H1 (cell line): ENCODE data around the gene ITSN1. TPM values are rescaled to one million over a fixed set of nuclear protein-coding genes. Genes with fewer than 3 reads are reported as not detected.

ENCODE experiments used
- CTCF ChIA-PET: fragments of 300-600 bp; sonication (Branson Sonifier 250); formaldehyde crosslinking; loops from one replicate; lab custom pipeline; 2021; ENCODE audit not compliant: partially characterized antibody; lab: Charles Lee
- POLR2A ChIA-PET: fragments of 300-600 bp; sonication (Branson Sonifier 250); formaldehyde crosslinking; loops from one replicate; lab custom pipeline; 2021; ENCODE audit warnings: inconsistent platforms; ENCODE audit not compliant: partially characterized antibody; lab: Charles Lee
- DNase-seq, 2 experiments: peaks; one replicate each; pipeline versions ENCODE4 v3.0.0 to v3.0.0-alpha.2; 2010 to 2022; ENCODE audit warnings: low spot score in 2 of 2, low read depth in 1 of 2, mixed read lengths in 1 of 2
- FAIRE-seq: peaks from 2 replicates; lab custom pipeline; 2011; peaks lifted over from hg19 to GRCh38; lab: Jason Lieb, UNC
- H2AFZ ChIP-seq: 2 replicates; pipeline ENCODE4 v1.8.1; 2012; ENCODE audit warnings: low read length, inconsistent platforms
- H2AK5ac ChIP-seq: 2 replicates; pipeline ENCODE4 v1.6.1; 2013; ENCODE audit warnings: low read depth, low read length
- H2BK120ac ChIP-seq: replicated peaks from 2 replicates; pipeline ENCODE3; 2013; ENCODE audit warnings: low read depth, low read length, inconsistent platforms
- H2BK12ac ChIP-seq: 2 replicates; pipeline ENCODE4 v1.6.1; 2013; ENCODE audit warnings: low read depth, low read length
- H2BK15ac ChIP-seq: 2 replicates; pipeline ENCODE4 v1.6.1; 2013; ENCODE audit warnings: low read length
- H2BK20ac ChIP-seq: 2 replicates; pipeline ENCODE4 v1.6.1; 2013; ENCODE audit warnings: low read length
- H2BK5ac ChIP-seq: 2 replicates; pipeline ENCODE4 v1.6.1; 2013; ENCODE audit warnings: low read depth, low read length
- H3K14ac ChIP-seq: 2 replicates; pipeline ENCODE4 v1.6.1; 2013; ENCODE audit warnings: inconsistent platforms; ENCODE audit not compliant: insufficient read length
- H3K18ac ChIP-seq: 2 replicates; pipeline ENCODE4 v1.6.1; 2013; ENCODE audit warnings: low read length; ENCODE audit errors: extremely low read depth
- H3K23ac ChIP-seq: 2 replicates; pipeline ENCODE4 v1.6.1; 2013; ENCODE audit warnings: inconsistent platforms; ENCODE audit not compliant: insufficient read length
- H3K23me2 ChIP-seq: 2 replicates; pipeline ENCODE4 v1.6.1; 2013; ENCODE audit warnings: low read depth, low read length
- H3K27ac ChIP-seq: 2 replicates; pipeline ENCODE4 v1.6.1; 2011; ENCODE audit warnings: low read depth, low read length, inconsistent platforms
- H3K27me3 ChIP-seq, 4 experiments: replicated peaks in 1 of 4; 1 replicate in 1 of 4; 2 replicates in 3 of 4; pipeline versions ENCODE4 v1.6.1 to v1.8.1; 2011 to 2013; ENCODE audit warnings: low read length in 3 of 4, mild to moderate bottlenecking in 3 of 4, inconsistent platforms in 2 of 4, mixed read lengths in 2 of 4, moderate library complexity in 1 of 4; ENCODE audit not compliant: control insufficient read depth in 3 of 4, insufficient read depth in 3 of 4; ENCODE audit errors: extremely low read depth in 1 of 4
- H3K36me3 ChIP-seq, 4 experiments: 2 replicates each; pipeline versions ENCODE4 v1.6.1 to v1.8.1; 2011 to 2013; ENCODE audit warnings: mild to moderate bottlenecking in 4 of 4, low read length in 3 of 4, moderate library complexity in 2 of 4, control low read depth in 1 of 4, inconsistent platforms in 1 of 4; ENCODE audit not compliant: insufficient read depth in 4 of 4, control insufficient read depth in 2 of 4
- H3K4ac ChIP-seq: replicated peaks from 2 replicates; pipeline ENCODE3; 2013; ENCODE audit warnings: low read length, low read depth, mixed read lengths, inconsistent platforms; ENCODE audit not compliant: insufficient read length
- H3K4me1 ChIP-seq, 4 experiments: replicated peaks in 1 of 4; 1 replicate in 1 of 4; 2 replicates in 3 of 4; pipeline versions ENCODE4 v1.6.1 to v1.8.1; 2011 to 2013; ENCODE audit warnings: low read length in 3 of 4, inconsistent platforms in 2 of 4, mixed read lengths in 1 of 4; ENCODE audit not compliant: insufficient read depth in 4 of 4, control insufficient read depth in 3 of 4
- H3K4me2 ChIP-seq, 2 experiments: 2 replicates each; pipeline versions ENCODE4 v1.6.1 to v1.8.1; 2011 to 2013; ENCODE audit warnings: low read depth in 2 of 2, low read length in 2 of 2, control low read depth in 1 of 2, inconsistent platforms in 1 of 2, mild to moderate bottlenecking in 1 of 2; ENCODE audit not compliant: insufficient read depth in 1 of 2
- H3K4me3 ChIP-seq, 4 experiments: fragments of 200-600, 300-600 bp in 1 of 4; sonication (generic), shearing (Covaris generic), sonication (Bioruptor Twin) in 1 of 4; 2 replicates each; pipeline versions ENCODE4 v1.5.1 to v1.8.1; 2011 to 2016; ENCODE audit warnings: low read length in 4 of 4, low read depth in 3 of 4, control low read depth in 2 of 4, inconsistent platforms in 2 of 4, mild to moderate bottlenecking in 2 of 4, mixed read lengths in 1 of 4, moderate library complexity in 1 of 4; ENCODE audit not compliant: insufficient read depth in 2 of 4; ENCODE audit errors: extremely low read depth in 1 of 4
- H3K56ac ChIP-seq: replicated peaks from 2 replicates; pipeline ENCODE3; 2013; ENCODE audit warnings: low read depth, mild to moderate bottlenecking, mixed read lengths, low read length, inconsistent platforms; ENCODE audit not compliant: insufficient read length
- H3K79me1 ChIP-seq: 2 replicates; pipeline ENCODE4 v1.6.1; 2013; ENCODE audit warnings: low read depth, low read length, control low read depth
- H3K79me2 ChIP-seq, 2 experiments: 2 replicates each; pipeline versions ENCODE4 v1.6.1 to v1.8.1; 2012 to 2013; ENCODE audit warnings: low read length in 2 of 2, mild to moderate bottlenecking in 2 of 2, inconsistent platforms in 1 of 2; ENCODE audit not compliant: insufficient read depth in 2 of 2, control insufficient read depth in 1 of 2
- H3K9ac ChIP-seq, 4 experiments: replicated peaks in 1 of 4; 1 replicate in 1 of 4; 2 replicates in 3 of 4; pipeline versions ENCODE4 v1.6.1 to v1.8.1; 2011 to 2013; ENCODE audit warnings: low read depth in 3 of 4, low read length in 3 of 4, control low read depth in 2 of 4, mild to moderate bottlenecking in 2 of 4, moderate library complexity in 2 of 4, inconsistent platforms in 1 of 4; ENCODE audit errors: extremely low read depth in 1 of 4
- H3K9me3 ChIP-seq, 2 experiments: 2 replicates each; pipeline versions ENCODE4 v1.6.1 to v1.8.1; 2012 to 2013; ENCODE audit warnings: mild to moderate bottlenecking in 2 of 2, moderate library complexity in 2 of 2, control low read depth in 1 of 2, inconsistent platforms in 1 of 2, low read depth in 1 of 2, low read length in 1 of 2, mixed read lengths in 1 of 2; ENCODE audit not compliant: insufficient read depth in 2 of 2
- H4K20me1 ChIP-seq, 2 experiments: replicated peaks in 1 of 2; 2 replicates each; pipeline versions ENCODE3 to v1.8.1; 2011 to 2013; ENCODE audit warnings: inconsistent platforms in 2 of 2, low read length in 2 of 2, mild to moderate bottlenecking in 1 of 2; ENCODE audit not compliant: insufficient read depth in 2 of 2, control insufficient read depth in 1 of 2
- H4K5ac ChIP-seq: 2 replicates; pipeline ENCODE4 v1.6.1; 2013; ENCODE audit warnings: low read length, low read depth, mixed read lengths, inconsistent platforms; ENCODE audit not compliant: insufficient read length
- H4K8ac ChIP-seq: 2 replicates; pipeline ENCODE4 v1.8.0; 2013; ENCODE audit warnings: mild to moderate bottlenecking, moderate library complexity, low read length, inconsistent platforms; ENCODE audit not compliant: insufficient read depth; ENCODE audit errors: extremely low read depth
- H4K91ac ChIP-seq: replicated peaks from 2 replicates; pipeline ENCODE3; 2013; ENCODE audit warnings: low read length, mixed read lengths, inconsistent platforms; ENCODE audit not compliant: insufficient read length
- ASH2L ChIP-seq: fragments of 200-600, 300-600 bp; sonication (generic); IDR thresholded peaks from one replicate; pipeline ENCODE4 v1.7.1; 2017; ENCODE audit warnings: low read length
- E2F6 ChIP-seq: IDR thresholded peaks from 2 replicates; pipeline ENCODE4 v1.6.1; 2012; ENCODE audit warnings: inconsistent platforms
- HDAC6 ChIP-seq: IDR thresholded peaks from one replicate; pipeline ENCODE4 v1.7.1; 2012; ENCODE audit warnings: low read depth, mild to moderate bottlenecking, inconsistent platforms, low read length, moderate library complexity
- KDM5A ChIP-seq: fragments of 200-600 bp; IDR thresholded peaks from 2 replicates; pipeline ENCODE4 v1.7.1; 2012; ENCODE audit warnings: mild to moderate bottlenecking, low read length, inconsistent platforms, mixed read lengths
- PHF8 ChIP-seq: fragments of 200-600 bp; sonication (generic); conservative IDR thresholded peaks from 2 replicates; pipeline ENCODE4 v1.7.1; 2012; ENCODE audit warnings: low read depth, mild to moderate bottlenecking, inconsistent platforms, low read length, moderate library complexity
- SAP30 ChIP-seq: fragments of 300-600 bp; sonication (generic); IDR thresholded peaks from 2 replicates; pipeline ENCODE4 v1.7.1; 2012; ENCODE audit warnings: low read length, moderate library complexity, mild to moderate bottlenecking, inconsistent platforms; ENCODE audit not compliant: insufficient read depth, insufficient replicate concordance
- TBP ChIP-seq: IDR thresholded peaks from 2 replicates; pipeline ENCODE4 v1.6.1; 2011; ENCODE audit warnings: low read depth, low read length, improper control_type of control experiment
- WGBS, 2 experiments: shearing (Covaris generic) in 1 of 2; methylation state at CpG; one replicate each; pipeline versions ENCODE4 v1.1.6 to v1.1.7; 2013 to 2015; ENCODE audit warnings: low lambda C conversion rate in 2 of 2, mixed read lengths in 2 of 2, inconsistent platforms in 1 of 2, low coverage in 1 of 2, missing lambda C conversion rate in 1 of 2; ENCODE audit not compliant: insufficient replicate concordance in 2 of 2, insufficient coverage in 1 of 2, insufficient read length in 1 of 2; ENCODE audit errors: extremely low coverage in 1 of 2, missing lambda C conversion rate in 1 of 2; 5-methylcytosine and 5-hydroxymethylcytosine counted together
- polyA plus RNA-seq, 7 experiments: library from polyadenylated mRNA; depleted of rRNA in 3 of 7; stranded (reverse) in 5 of 7; unstranded in 2 of 7; fragments of >200 nt in 5 of 7; fragments of 200-250 nt in 2 of 7; gene quantifications; 1 replicate in 5 of 7; 2 replicates in 1 of 7; 4 replicates in 1 of 7; pipeline versions ENCODE4 v1.2.1 to v1.2.3, GENCODE V29; 2011 to 2013; ENCODE audit warnings: missing spikeins in 2 of 7, mixed read lengths in 2 of 7
- total RNA-seq: library from RNA; stranded (reverse); fragmentation: NEBNext Ultra II Directional; extraction: Animal tissue kit (Norgen Biotek cat#: 25700); gene quantifications from 2 replicates; pipeline ENCODE4 v1.2.1, GENCODE V29; 2021

The ITSN1 gene
- total and polyA plus RNA-seq, 2 of the 8 experiments (the other 6 are each of a cell fraction or from before 2014, with no cell fraction given): 60.8 to 78.1 TPM

- Histone ChIP-seq H4K5ac (no peak overlapping the region), H4K8ac (no peak overlapping the region), H3K18ac (no peak overlapping the region), H3K36me3 (no peaks in the 10 kb centered on the region), H2AK5ac (no peak overlapping the region), H2BK20ac (no peak overlapping the region), H3K27ac (no peak overlapping the region), H4K20me1 (no peaks in the 10 kb centered on the region), H3K79me2 (no peaks in the 10 kb centered on the region), H2BK15ac (no peak overlapping the region), H2BK5ac (no peak overlapping the region), H2BK12ac (no peak overlapping the region), H2BK120ac (no peak overlapping the region), H3K4me1 (peaks cover 0 to 6% (median 4%) of the 10 kb centered on the region in 4 experiments; a peak in 2 of 7 replicates), H2AFZ (no peak overlapping the region), H3K9me3 (no peaks in the 10 kb centered on the region), H3K4me3 (no peak overlapping the region), H3K9ac (no peak overlapping the region), H4K91ac (no peak overlapping the region), H3K14ac (no peak overlapping the region), H3K56ac (no peak overlapping the region), H3K23ac (no peak overlapping the region), H3K4ac (no peak overlapping the region), H3K79me1 (no peaks in the 10 kb centered on the region), H3K23me2 (no peaks in the 10 kb centered on the region; the same call in 1 of the 2 replicates), H3K27me3 (no peaks in the 10 kb centered on the region), H3K4me2 (no peak overlapping the region)
- TF ChIP-seq PHF8: no peak
- no peak for TF ChIP-seq TBP
- TF ChIP-seq HDAC6: no peak
- TF ChIP-seq KDM5A: no peak
- TF ChIP-seq ASH2L: no peak
- TF ChIP-seq SAP30: no peak
- no peak for TF ChIP-seq E2F6
- no peak for FAIRE-seq
- CTCF ChIA-PET: interaction anchor here (0.8 to 1.6 kb wide), 7 partner anchors 10 to 384 kb away, joined by 3 to 5 read pairs (median 4); no protein-coding TSS in a partner anchor
- WGBS, 2 experiments: 94% methylated on average over 9 of the region's 9 CpGs; no CpG with 5 or more reads in 1 of the 2 experiments
- DNase-seq: no peak
- POLR2A ChIA-PET: interaction anchor here (0.9 kb wide), 1 partner anchor 11 kb away, joined by 3 read pairs; no protein-coding TSS in a partner anchor
Observed at GRCh38 chr21:33881689-33882440, 239.6 kb downstream of the ITSN1 start.
